ENCODE results near the gene EHD4. TPM values are rescaled to one million over a fixed set of nuclear protein-coding genes. Genes with fewer than 3 reads are reported as not detected.

The EHD4 gene
- polyA plus RNA-seq, 1 donor, result 39.6 TPM

Other genes starting within 250 kb of the EHD4 start
- gene MAPKBP1, start 198.1 kb downstream of the EHD4 start, polyA plus RNA-seq (ENCODE audit: insufficient read length), result 11.1 TPM
- 7.7 TPM for gene JMJD7, start 144.5 kb downstream of the EHD4 start, polyA plus RNA-seq (ENCODE audit: insufficient read length)
- 7.8 TPM for gene PLA2G4B, start 133.7 kb downstream of the EHD4 start, polyA plus RNA-seq (ENCODE audit: insufficient read length)
- 1.9 TPM for gene SPTBN5, start 78.5 kb downstream of the EHD4 start, polyA plus RNA-seq (ENCODE audit: insufficient read length)
- 2.0 TPM for gene PLA2G4E, start 48.5 kb upstream of the EHD4 start, polyA plus RNA-seq (ENCODE audit: insufficient read length)
- 0.14 TPM for gene PLA2G4D, start 122.0 kb upstream of the EHD4 start, polyA plus RNA-seq (ENCODE audit: insufficient read length)
- gene PLA2G4F, start 184.1 kb upstream of the EHD4 start, polyA plus RNA-seq (ENCODE audit: insufficient read length), result not detected
- gene VPS39, start 235.7 kb upstream of the EHD4 start, polyA plus RNA-seq (ENCODE audit: insufficient read length), result 46.7 TPM

Data from forelimb muscle (tissue), 1 donor.